AG04449 (cell line): ENCODE results near the gene CCDC92.
"Not testable (repeated sequence)": the region's sequence is repeated elsewhere in the genome, so short reads cannot be mapped to it uniquely, and the experiment has no call there.

Source experiments
- CTCF ChIA-PET: fragments of 350-600 bp; formaldehyde crosslinking; extraction: SDS; loops from one replicate; lab custom pipeline; 2021; ENCODE audit warnings: antibody characterized with exemption; lab: Yijun Ruan, JAX
- POLR2A ChIA-PET: fragments of 400-600, 350-600 bp; formaldehyde crosslinking; extraction: SDS; loops from one replicate; lab custom pipeline; 2020; ENCODE audit warnings: antibody characterized with exemption, inconsistent platforms; lab: Yijun Ruan, JAX
- DNase-seq: peaks from one replicate; pipeline ENCODE4 v3.0.0-alpha.2; 2010; ENCODE audit warnings: low read depth, low spot score
- H3K4me3 ChIP-seq: 2 replicates; pipeline ENCODE4 v1.5.1; 2011; ENCODE audit warnings: low read depth, mild to moderate bottlenecking, control low read depth, low read length
- TF ChIP-seq, protein P1 (sequence below): IDR thresholded peaks from one replicate; pipeline ENCODE4 v1.5.1; 2011; ENCODE audit warnings: mild to moderate bottlenecking, moderate library complexity, low read length, control low read depth, inconsistent platforms; ENCODE audit not compliant: insufficient read depth; ENCODE audit errors: missing control alignments

Gene CCDC92

DNA sequence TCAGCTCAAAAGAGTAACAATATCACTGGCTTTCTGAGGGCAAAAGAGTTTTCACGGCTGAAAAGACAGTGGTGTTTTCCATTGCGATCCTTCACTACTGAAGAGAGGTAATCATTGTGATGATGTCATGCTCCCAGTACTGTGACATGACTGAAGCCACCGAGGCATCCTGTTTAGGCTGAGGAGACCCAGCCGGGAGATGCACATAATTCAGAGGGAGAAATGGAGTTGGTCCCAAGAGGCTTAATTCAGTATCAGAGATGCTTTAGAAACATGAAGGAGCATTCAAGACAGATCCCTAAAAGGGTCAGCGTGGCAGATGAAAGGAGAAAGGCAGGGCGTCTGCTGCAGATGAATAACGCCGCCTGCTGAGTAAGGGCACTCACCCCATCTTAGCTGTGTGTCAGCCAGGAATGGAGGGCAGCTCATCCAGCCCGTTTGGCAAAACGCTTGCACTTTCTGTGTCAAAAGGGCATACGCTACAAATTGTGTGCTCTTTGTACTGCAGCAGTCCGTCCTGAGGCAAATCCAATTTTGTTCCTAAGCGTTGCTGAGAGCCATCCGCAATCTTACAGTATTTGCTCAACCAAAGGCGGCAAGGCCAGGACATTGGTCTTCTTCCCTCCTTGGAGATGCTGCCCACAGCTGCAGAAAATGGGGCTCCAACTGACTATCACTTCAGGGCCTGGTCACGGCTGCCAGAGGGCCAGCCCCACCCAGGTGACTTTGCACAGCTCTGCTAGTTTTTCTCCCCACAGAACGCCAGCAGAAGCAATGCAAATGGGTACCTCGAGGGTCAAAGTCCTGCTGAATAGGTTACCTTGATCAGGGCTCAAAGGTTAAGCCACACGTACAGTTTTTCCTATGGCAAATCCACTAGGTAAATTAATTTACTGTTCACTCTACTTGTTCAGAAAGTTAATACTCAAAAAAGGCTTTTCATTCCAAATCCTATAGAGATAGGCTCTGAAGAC is 23.5 kb downstream of the CCDC92 start:
- TF ChIP-seq, protein P1, sequence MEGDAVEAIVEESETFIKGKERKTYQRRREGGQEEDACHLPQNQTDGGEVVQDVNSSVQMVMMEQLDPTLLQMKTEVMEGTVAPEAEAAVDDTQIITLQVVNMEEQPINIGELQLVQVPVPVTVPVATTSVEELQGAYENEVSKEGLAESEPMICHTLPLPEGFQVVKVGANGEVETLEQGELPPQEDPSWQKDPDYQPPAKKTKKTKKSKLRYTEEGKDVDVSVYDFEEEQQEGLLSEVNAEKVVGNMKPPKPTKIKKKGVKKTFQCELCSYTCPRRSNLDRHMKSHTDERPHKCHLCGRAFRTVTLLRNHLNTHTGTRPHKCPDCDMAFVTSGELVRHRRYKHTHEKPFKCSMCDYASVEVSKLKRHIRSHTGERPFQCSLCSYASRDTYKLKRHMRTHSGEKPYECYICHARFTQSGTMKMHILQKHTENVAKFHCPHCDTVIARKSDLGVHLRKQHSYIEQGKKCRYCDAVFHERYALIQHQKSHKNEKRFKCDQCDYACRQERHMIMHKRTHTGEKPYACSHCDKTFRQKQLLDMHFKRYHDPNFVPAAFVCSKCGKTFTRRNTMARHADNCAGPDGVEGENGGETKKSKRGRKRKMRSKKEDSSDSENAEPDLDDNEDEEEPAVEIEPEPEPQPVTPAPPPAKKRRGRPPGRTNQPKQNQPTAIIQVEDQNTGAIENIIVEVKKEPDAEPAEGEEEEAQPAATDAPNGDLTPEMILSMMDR, result no peak
- ChIA-PET CTCF (interaction anchor here (1.1 kb wide), 1 partner anchor 10 kb away, joined by 5 read pairs; no protein-coding TSS in a partner anchor), POLR2A (no interaction called here)
- no peak overlapping the region for H3K4me3 ChIP-seq
- DNase-seq, result no peak

GRCh38 chr12:123948401-123948795 is 24.2 kb downstream of the CCDC92 start:
- TF ChIP-seq, protein P1, result no peak
- ChIA-PET CTCF (interaction anchor here (1.1 kb wide), 2 partner anchors 10 to 11 kb away, joined by 3 to 5 read pairs; no protein-coding TSS in a partner anchor), POLR2A (no interaction called here)
- no peak overlapping the region for H3K4me3 ChIP-seq
- no peak for DNase-seq

DNA sequence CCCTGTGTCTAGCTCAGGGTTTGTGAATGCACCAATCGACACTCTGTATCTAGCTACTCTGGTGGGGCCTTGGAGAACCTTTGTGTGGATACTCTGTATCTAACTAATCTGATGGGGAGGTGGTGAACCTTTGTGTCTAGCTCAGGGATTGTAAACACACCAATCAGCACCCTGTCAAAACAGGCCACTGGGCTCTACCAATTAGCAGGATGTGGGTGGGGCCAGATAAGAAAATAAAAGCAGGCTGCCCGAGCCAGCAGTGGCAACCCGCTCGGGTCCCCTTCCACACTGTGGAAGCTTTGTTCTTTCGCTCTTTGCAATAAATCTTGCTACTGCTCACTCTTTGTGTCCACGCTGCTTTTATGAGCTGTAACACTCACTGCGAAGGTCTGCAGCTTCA is 25.1 kb downstream of the CCDC92 start:
- CTCF ChIA-PET, result interaction anchor here (1.1 kb wide), 1 partner anchor 12 kb away, joined by 3 read pairs; no protein-coding TSS in a partner anchor
- DNase-seq, POLR2A ChIA-PET: not testable (repeated sequence)

DNA sequence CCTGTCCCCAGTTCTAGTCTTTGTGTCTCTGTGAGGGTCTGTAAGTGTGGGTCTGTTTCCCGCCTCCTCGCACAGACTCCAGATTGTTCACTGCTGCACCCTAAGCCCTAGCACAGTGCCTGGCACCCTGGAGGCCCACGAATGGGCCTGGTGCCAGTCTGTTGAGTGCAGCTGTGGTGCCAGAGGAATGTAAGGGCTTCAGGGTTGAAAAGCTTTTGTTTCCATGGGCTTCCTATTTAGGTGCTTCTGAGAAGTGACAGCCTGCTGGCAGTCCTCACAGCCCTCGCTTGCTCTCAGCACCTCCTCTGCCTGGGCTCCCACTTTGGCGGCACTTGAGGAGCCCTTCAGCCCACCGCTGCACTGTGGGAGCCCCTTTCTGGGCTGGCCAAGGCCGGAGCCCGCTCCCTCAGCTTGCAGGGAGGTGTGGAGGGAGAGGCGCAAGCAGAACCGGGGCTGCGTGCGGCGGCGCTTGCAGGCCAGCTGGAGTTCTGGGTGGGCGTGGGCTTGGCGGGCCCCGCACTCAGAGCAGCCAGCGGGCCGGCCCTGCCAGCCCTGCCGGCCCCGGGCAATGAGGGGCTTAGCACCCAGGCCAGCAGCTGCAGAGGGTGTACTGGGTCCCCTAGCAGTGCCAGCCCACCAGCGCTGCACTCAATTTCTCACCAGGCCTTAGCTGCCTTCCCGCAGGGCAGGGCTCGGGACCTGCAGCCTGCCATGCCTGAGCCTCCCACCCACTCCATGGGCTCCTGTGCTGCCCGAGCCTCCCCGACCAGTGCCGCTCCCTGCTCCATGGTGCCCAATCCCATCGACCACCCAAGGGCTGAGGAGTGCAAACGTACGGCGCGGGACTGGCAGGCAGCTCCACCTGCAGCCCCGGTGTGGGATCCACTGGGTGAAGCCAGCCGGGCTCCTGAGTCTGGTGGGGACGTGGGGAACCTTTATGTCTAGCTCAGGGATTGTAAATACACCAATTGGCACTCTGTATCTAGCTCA is 25.8 kb downstream of the CCDC92 start:
- H3K4me3 ChIP-seq, CTCF ChIA-PET, DNase-seq, POLR2A ChIA-PET: not testable (repeated sequence)

More for the DNA sequence above, 25.1 kb downstream of the CCDC92 start:
- not testable (repeated sequence) for H3K4me3 ChIP-seq

- DNase-seq, result no peak
- ChIA-PET CTCF (no interaction called here), POLR2A (no interaction called here)
- H3K4me3 ChIP-seq, result no peak overlapping the region
- TF ChIP-seq, protein P1, result no peak
Observed at GRCh38 chr12:123946152-123946515, 26.5 kb downstream of the CCDC92 start.

DNA sequence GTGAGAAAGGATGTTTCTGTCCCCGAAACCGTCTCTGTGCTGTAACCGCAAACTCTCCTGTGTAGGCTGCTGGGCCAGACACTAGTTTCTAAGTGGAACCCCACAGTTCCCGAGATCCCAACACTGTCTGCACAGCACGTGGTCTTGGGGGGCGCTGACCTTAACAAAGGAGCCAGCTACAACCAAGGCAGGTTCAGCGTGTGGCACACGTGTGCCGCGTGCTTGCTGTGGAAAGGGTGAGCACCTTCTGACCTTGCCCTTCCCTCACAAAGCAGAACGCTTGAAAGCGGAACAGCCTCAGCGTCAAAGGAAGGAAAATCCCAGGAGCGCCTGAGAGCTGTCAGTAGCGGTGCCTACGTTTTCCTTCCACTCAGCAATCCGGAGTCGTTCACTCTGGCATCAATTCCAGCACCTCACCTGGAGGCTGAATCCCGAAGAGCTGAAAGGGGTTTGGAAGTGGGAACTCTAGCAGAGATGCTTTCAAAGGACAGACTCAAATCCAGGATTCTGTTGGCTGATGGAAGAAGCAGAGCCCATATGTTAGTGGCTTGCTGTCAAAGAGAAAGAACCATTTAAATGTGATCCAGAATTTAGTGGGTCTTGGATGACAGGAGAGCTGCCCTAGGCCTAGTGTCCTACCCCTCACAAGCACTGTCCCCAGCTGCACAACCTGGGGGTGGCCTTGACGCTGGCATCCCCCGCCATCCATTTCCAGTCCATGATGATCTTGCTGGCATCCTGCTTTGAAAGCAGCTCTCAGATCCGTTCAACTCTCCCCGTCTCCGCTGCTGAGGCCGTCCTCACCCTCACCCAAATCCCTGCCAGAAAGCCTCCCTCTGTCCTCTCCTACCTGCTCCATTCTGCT is 27.1 kb downstream of the CCDC92 start:
- CTCF ChIA-PET, result interaction anchor here (0.6 to 1.6 kb wide), 2 partner anchors 41 to 824 kb away, joined by 3 to 8 read pairs; no protein-coding TSS in a partner anchor
- POLR2A ChIA-PET, result no interaction called here
- DNase-seq, result no peak

More for the DNA sequence above, 27.1 kb downstream of the CCDC92 start:
- TF ChIP-seq, protein P1, result no peak
- H3K4me3 ChIP-seq, result no peak overlapping the region
